Left forelimb (tissue), 1 donor: Measurements from ENCODE around the gene RRAS.
"Not testable (repeated sequence)": the region's sequence is repeated elsewhere in the genome, so short reads cannot be mapped to it uniquely, and the experiment has no call there.

ENCODE experiments used
- DNase-seq: peaks from one replicate; pipeline ENCODE4 v3.0.0-alpha.2; 2018; ENCODE audit warnings: low spot score

The RRAS gene

GRCh38 chr19:49631014-49631588 is 8.8 kb downstream of the RRAS start:
- DNase-seq, result no peak

- DNase-seq, result no peak
These were observed 10.3 kb downstream of the RRAS start for GRCh38 chr19:49629659-49630058.

- DNase-seq, result no peak
These were observed 13.7 kb downstream of the RRAS start for GRCh38 chr19:49626226-49626625.

GRCh38 chr19:49624967-49625910 is 14.7 kb downstream of the RRAS start:
- no peak for DNase-seq

- DNase-seq, result not testable (repeated sequence)
These were observed 22.1 kb downstream of the RRAS start for GRCh38 chr19:49617860-49618259.

- DNase-seq, result no peak
These were observed 23.0 kb downstream of the RRAS start for GRCh38 chr19:49616945-49617344.

GRCh38 chr19:49616532-49616931 is 23.4 kb downstream of the RRAS start:
- DNase-seq, result no peak

- no peak for DNase-seq
These were observed 24.1 kb downstream of the RRAS start for GRCh38 chr19:49615861-49616260.

GRCh38 chr19:49614096-49614833 is 25.7 kb downstream of the RRAS start:
- no peak for DNase-seq

- DNase-seq, result no peak
These were observed 26.6 kb downstream of the RRAS start for GRCh38 chr19:49613374-49613773.

GRCh38 chr19:49609499-49610092 is 30.3 kb downstream of the RRAS start:
- no peak for DNase-seq

GRCh38 chr19:49605605-49606004 is 34.3 kb downstream of the RRAS start:
- DNase-seq, result no peak

- DNase-seq, result no peak
These were observed 37.1 kb downstream of the RRAS start for GRCh38 chr19:49602806-49603205.

- DNase-seq, result no peak
These were observed 38.4 kb downstream of the RRAS start for GRCh38 chr19:49601482-49602038.

GRCh38 chr19:49599378-49600295 is 40.3 kb downstream of the RRAS start:
- no peak for DNase-seq

- no peak for DNase-seq
These were observed 42.3 kb downstream of the RRAS start for GRCh38 chr19:49597703-49597974.

GRCh38 chr19:49596954-49597702 is 42.8 kb downstream of the RRAS start:
- DNase-seq, result no peak

GRCh38 chr19:49596407-49596806 is 43.5 kb downstream of the RRAS start:
- no peak for DNase-seq

GRCh38 chr19:49595819-49596404 is 44.0 kb downstream of the RRAS start:
- no peak for DNase-seq
